ENCODE measurements around the gene CSH1.
"Not testable (repeated sequence)": the region's sequence is repeated elsewhere in the genome, so short reads cannot be mapped to it uniquely, and the experiment has no call there.

CSH1 gene

GRCh38 chr17:63896524-63897354 lies at the start of gene CSH1:
CSH1 (minus strand) TSS chr17:63896574; CDS start chr17:63896511, 63 bp downstream.
- DNase-seq (ENCODE audit: low read depth), result not testable (repeated sequence)

GRCh38 chr17:63945784-63946439 lies 49.5 kb upstream of the CSH1 start:
- DNase-seq (ENCODE audit: low read depth), result no peak

- no peak for DNase-seq (ENCODE audit: low read depth)
Observed at GRCh38 chr17:63944736-63945499, 48.5 kb upstream of the CSH1 start.

- no peak for DNase-seq (ENCODE audit: low read depth)
Observed at GRCh38 chr17:63943745-63944144, 47.4 kb upstream of the CSH1 start.

- DNase-seq (ENCODE audit: low read depth), result no peak
Observed at GRCh38 chr17:63942309-63942985, 46.1 kb upstream of the CSH1 start.

GRCh38 chr17:63941751-63942150 lies 45.4 kb upstream of the CSH1 start:
- DNase-seq (ENCODE audit: low read depth), result no peak

- DNase-seq (ENCODE audit: low read depth), result no peak
Observed at GRCh38 chr17:63941162-63941561, 44.8 kb upstream of the CSH1 start.

GRCh38 chr17:63940584-63940983 lies 44.2 kb upstream of the CSH1 start:
- DNase-seq (ENCODE audit: low read depth), result no peak

GRCh38 chr17:63939884-63940283 lies 43.5 kb upstream of the CSH1 start:
- DNase-seq (ENCODE audit: low read depth), result no peak

GRCh38 chr17:63939401-63939800 lies 43.0 kb upstream of the CSH1 start:
- DNase-seq (ENCODE audit: low read depth), result no peak

GRCh38 chr17:63937920-63938319 lies 41.5 kb upstream of the CSH1 start:
- no peak for DNase-seq (ENCODE audit: low read depth)

- DNase-seq (ENCODE audit: low read depth), result no peak
Observed at GRCh38 chr17:63937319-63937718, 40.9 kb upstream of the CSH1 start.

GRCh38 chr17:63934183-63935112 lies 38.1 kb upstream of the CSH1 start:
- DNase-seq (ENCODE audit: low read depth), result no peak

- no peak for DNase-seq (ENCODE audit: low read depth)
Observed at GRCh38 chr17:63933598-63933997, 37.2 kb upstream of the CSH1 start.

GRCh38 chr17:63932721-63933120 lies 36.3 kb upstream of the CSH1 start:
- no peak for DNase-seq (ENCODE audit: low read depth)

- no peak for DNase-seq (ENCODE audit: low read depth)
Observed at GRCh38 chr17:63931981-63932561, 35.7 kb upstream of the CSH1 start, which contains the start of gene CD79B. CD79B (minus strand) TSS chr17:63932331; CDS start chr17:63932261, 70 bp downstream.

GRCh38 chr17:63930951-63931575 lies 34.7 kb upstream of the CSH1 start:
- DNase-seq (ENCODE audit: low read depth), result no peak

GRCh38 chr17:63929860-63930766 lies 33.7 kb upstream of the CSH1 start:
- peak; percentile 6 for DNase-seq (ENCODE audit: low read depth)
